SU-DHL-6 (cell line): ENCODE results near the gene INPP4B.

Source experiments
- CTCF ChIP-seq: fragments of 200-600 bp; sonication (generic); IDR thresholded peaks from one replicate; pipeline ENCODE4 v1.5.1; 2017; ENCODE audit warnings: antibody characterized with exemption, mild to moderate bottlenecking, low read length, moderate library complexity; ENCODE audit not compliant: insufficient read depth, poor library complexity, severe bottlenecking
- EZH2phosphoT487 ChIP-seq: fragments of 200-600 bp; sonication (generic), shearing (Covaris generic); conservative IDR thresholded peaks from 2 replicates; pipeline ENCODE4 v1.6.1; 2018; ENCODE audit warnings: mild to moderate bottlenecking, antibody characterized with exemption, low read length, moderate library complexity, mixed read lengths

GRCh38 chr4:142376204-142376603 lies 469.9 kb downstream of the INPP4B start:
- TF ChIP-seq CTCF (no peak), EZH2phosphoT487 (no peak)
